Neural progenitor cell (in vitro differentiated cells): ENCODE results near the gene C2orf49. TPM values are rescaled to one million over a fixed set of nuclear protein-coding genes. Genes with fewer than 3 reads are reported as not detected.

Source experiments
- DNase-seq: peaks from one replicate; pipeline ENCODE4 v3.0.0-alpha.2; 2016; ENCODE audit warnings: low spot score
- H2AFZ ChIP-seq: fragments of 200-600 bp; sonication (generic); replicated peaks from 2 replicates; pipeline ENCODE4 v1.6.1; 2016; ENCODE audit warnings: antibody characterized with exemption
- H3F3A ChIP-seq: fragments of 200-600 bp; sonication (generic); 2 replicates; pipeline ENCODE4 v1.6.1; 2016; ENCODE audit warnings: antibody characterized with exemption, low read depth
- H3K27ac ChIP-seq: fragments of 200-600 bp; sonication (generic); 2 replicates; pipeline ENCODE4 v1.5.1; 2016; ENCODE audit warnings: mild to moderate bottlenecking
- H3K27me3 ChIP-seq: fragments of 200-600 bp; sonication (generic); 2 replicates; pipeline ENCODE4 v1.6.1; 2016; ENCODE audit warnings: mild to moderate bottlenecking, moderate library complexity
- H3K36me3 ChIP-seq: fragments of 200-600 bp; sonication (generic); 2 replicates; pipeline ENCODE4 v1.5.1; 2016
- H3K4me1 ChIP-seq: fragments of 200-600 bp; sonication (generic); 2 replicates; pipeline ENCODE4 v1.6.1; 2016; ENCODE audit warnings: mixed run types
- H3K4me2 ChIP-seq: fragments of 200-600 bp; sonication (generic); 2 replicates; pipeline ENCODE4 v1.6.1; 2016
- H3K4me3 ChIP-seq: fragments of 200-600 bp; sonication (generic); 2 replicates; pipeline ENCODE4 v1.5.1; 2016
- H3K79me2 ChIP-seq: fragments of 200-600 bp; sonication (generic); 2 replicates; pipeline ENCODE4 v1.6.1; 2016; ENCODE audit warnings: low read depth
- H3K9ac ChIP-seq: fragments of 200-600 bp; sonication (generic); 2 replicates; pipeline ENCODE4 v1.6.1; 2016
- H3K9me3 ChIP-seq: fragments of 200-600 bp; sonication (generic); 2 replicates; pipeline ENCODE4 v1.5.1; 2016; ENCODE audit warnings: low read depth
- H4K20me1 ChIP-seq: fragments of 200-600 bp; sonication (generic); 2 replicates; pipeline ENCODE4 v1.6.1; 2016; ENCODE audit warnings: low read depth
- H3K27ac Mint-ChIP-seq: 3 replicates; pipeline ENCODE4 v1.8.0; 2021; ENCODE audit warnings: mixed read lengths
- H3K27me3 Mint-ChIP-seq: 2 replicates; pipeline ENCODE4 v1.8.0; 2022; ENCODE audit warnings: low read depth, mild to moderate bottlenecking, inconsistent platforms, moderate library complexity, mixed read lengths; ENCODE audit not compliant: insufficient read depth
- H3K36me3 Mint-ChIP-seq: 3 replicates; pipeline ENCODE4 v1.8.0; 2021; ENCODE audit warnings: mixed read lengths
- H3K4me1 Mint-ChIP-seq: 3 replicates; pipeline ENCODE4 v1.8.0; 2021; ENCODE audit warnings: mixed read lengths
- H3K4me3 Mint-ChIP-seq: 3 replicates; pipeline ENCODE4 v1.8.0; 2021; ENCODE audit warnings: mild to moderate bottlenecking, moderate library complexity, mixed read lengths
- H3K9me3 Mint-ChIP-seq: 3 replicates; pipeline ENCODE4 v1.8.0; 2020; ENCODE audit warnings: mixed read lengths
- CTCF ChIP-seq: fragments of 200-600 bp; sonication (generic); IDR thresholded peaks from 2 replicates; pipeline ENCODE4 v1.5.1; 2017; ENCODE audit warnings: antibody characterized with exemption, mild to moderate bottlenecking
- EZH2 ChIP-seq: fragments of 200-600 bp; sonication (generic); IDR thresholded peaks from 2 replicates; pipeline ENCODE4 v1.6.1; 2017; ENCODE audit warnings: antibody characterized with exemption, mild to moderate bottlenecking, moderate library complexity
- EZH2phosphoT487 ChIP-seq: fragments of 200-600 bp; sonication (generic); IDR thresholded peaks from 2 replicates; pipeline ENCODE4 v1.6.1; 2017; ENCODE audit warnings: antibody characterized with exemption
- total RNA-seq: library from RNA; depleted of rRNA; stranded (reverse); fragments of >200 nt; gene quantifications from 2 replicates; pipeline ENCODE4 v1.2.3, GENCODE V29; 2015; ENCODE audit warnings: low replicate concordance

C2orf49 gene
- 29.7 and 42.9 TPM in 2 replicates for total RNA-seq

DNA sequence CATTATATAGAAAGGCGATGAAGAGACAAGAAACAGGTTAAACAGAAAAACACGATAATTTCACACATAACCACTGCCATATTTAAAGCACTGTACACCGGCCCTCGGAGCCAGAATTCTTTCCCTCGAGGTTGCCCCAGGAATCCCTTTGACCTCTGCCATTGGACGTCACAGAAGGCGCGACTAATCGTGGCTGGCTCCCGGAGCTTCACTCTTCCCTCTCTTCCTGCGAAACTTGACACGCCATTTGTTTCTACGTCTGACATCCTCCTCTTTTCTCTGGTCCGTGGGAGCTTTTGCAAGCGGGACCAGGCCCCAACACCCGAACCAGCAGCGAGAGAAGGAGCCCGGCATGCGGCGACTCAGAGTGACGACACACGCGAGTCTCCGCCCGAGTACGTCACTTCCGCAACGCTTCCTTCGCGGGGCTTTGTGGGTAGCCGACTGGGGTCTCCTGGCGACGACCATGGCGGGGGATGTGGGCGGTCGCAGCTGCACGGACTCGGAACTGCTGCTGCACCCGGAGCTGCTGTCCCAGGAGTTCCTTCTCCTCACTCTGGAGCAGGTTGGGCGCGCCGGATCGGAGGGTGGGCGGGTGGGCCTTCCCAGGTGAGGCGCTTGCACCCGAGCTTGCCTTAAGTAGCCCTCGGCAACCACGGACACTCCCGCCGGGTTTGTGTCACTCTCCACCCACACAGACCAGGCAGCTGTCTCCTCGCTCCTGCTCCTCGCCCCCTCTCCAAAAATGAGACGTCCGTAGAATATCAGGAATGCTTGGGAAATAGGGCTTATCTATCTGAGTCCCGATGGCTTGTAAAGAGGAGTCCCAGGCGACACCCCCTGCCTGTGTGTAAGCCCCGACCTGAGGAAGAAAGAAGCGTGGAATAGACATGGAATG is at the start of gene C2orf49:
Gene C2orf49 (plus strand): TSS at position 419 of the 898 bp plus-strand sequence. CDS start 48 bp downstream, at position 467.
- Mint-ChIP-seq H3K4me1 (peaks cover 17% of the 10 kb centered on the region), H3K36me3 (peaks cover 5% of the 10 kb centered on the region), H3K4me3 (peak within 1 kb of the TSS; percentile 100), H3K27me3 (no peaks in the 10 kb centered on the region), H3K27ac (peak within 1 kb of the TSS; percentile 100), H3K9me3 (no peaks in the 10 kb centered on the region)
- peak; percentile 96 for DNase-seq
- Histone ChIP-seq H2AFZ (peak within 1 kb of the TSS; percentile 98), H4K20me1 (peaks cover 11% of the 10 kb centered on the region), H3K79me2 (peaks cover 60% of the 10 kb centered on the region), H3F3A (peaks cover 3% of the 10 kb centered on the region), H3K27me3 (no peaks in the 10 kb centered on the region), H3K4me2 (peak within 1 kb of the TSS; percentile 93), H3K27ac (peak within 1 kb of the TSS; percentile 99), H3K9me3 (no peaks in the 10 kb centered on the region), H3K4me3 (peak within 1 kb of the TSS; percentile 84), H3K9ac (peak within 1 kb of the TSS; percentile 97), H3K4me1 (peaks cover 14% of the 10 kb centered on the region), H3K36me3 (peaks cover 7% of the 10 kb centered on the region)
- TF ChIP-seq CTCF (no peak), EZH2phosphoT487 (no peak), EZH2 (no peak)

- Histone ChIP-seq H3K4me3 (no peak overlapping the region), H3K79me2 (no peaks in the 10 kb centered on the region), H3K4me2 (no peak overlapping the region), H3K27ac (no peak overlapping the region), H3F3A (no peaks in the 10 kb centered on the region), H3K36me3 (no peaks in the 10 kb centered on the region), H3K9ac (no peak overlapping the region), H3K27me3 (no peaks in the 10 kb centered on the region), H4K20me1 (no peaks in the 10 kb centered on the region), H3K4me1 (no peaks in the 10 kb centered on the region), H2AFZ (no peak overlapping the region), H3K9me3 (no peaks in the 10 kb centered on the region)
- H3K4me3 Mint-ChIP-seq: no peak overlapping the region
- peaks cover 15% of the 10 kb centered on the region for H3K36me3 Mint-ChIP-seq
- TF ChIP-seq EZH2phosphoT487: no peak
- TF ChIP-seq CTCF: peak; percentile 74
- no peaks in the 10 kb centered on the region for H3K4me1 Mint-ChIP-seq
- no peaks in the 10 kb centered on the region for H3K9me3 Mint-ChIP-seq
- no peaks in the 10 kb centered on the region for H3K27me3 Mint-ChIP-seq
- no peak overlapping the region for H3K27ac Mint-ChIP-seq
- peak; percentile 56 for DNase-seq
Measured at GRCh38 chr2:105287692-105288091, 49.6 kb upstream of the C2orf49 start.

- no peaks in the 10 kb centered on the region for H3K27me3 Mint-ChIP-seq
- no peak for TF ChIP-seq EZH2
- no peak for TF ChIP-seq EZH2phosphoT487
- TF ChIP-seq CTCF: no peak
Measured at GRCh38 chr2:105288133-105288532, 49.2 kb upstream of the C2orf49 start.

More at GRCh38 chr2:105288133-105288532, 49.2 kb upstream of the C2orf49 start:
- Mint-ChIP-seq H3K9me3 (no peaks in the 10 kb centered on the region), H3K27ac (no peak overlapping the region), H3K4me1 (no peaks in the 10 kb centered on the region), H3K4me3 (no peak overlapping the region), H3K36me3 (peaks cover 15% of the 10 kb centered on the region)
- H3K27me3 ChIP-seq: no peaks in the 10 kb centered on the region
- no peak overlapping the region for H2AFZ ChIP-seq
- no peak overlapping the region for H3K9ac ChIP-seq
- no peaks in the 10 kb centered on the region for H3K4me1 ChIP-seq
- no peak overlapping the region for H3K4me3 ChIP-seq
- no peak overlapping the region for H3K27ac ChIP-seq
- no peak overlapping the region for H3K4me2 ChIP-seq
- no peaks in the 10 kb centered on the region for H3F3A ChIP-seq
- no peak for DNase-seq
- no peaks in the 10 kb centered on the region for H3K36me3 ChIP-seq
- no peaks in the 10 kb centered on the region for H4K20me1 ChIP-seq
- no peaks in the 10 kb centered on the region for H3K79me2 ChIP-seq
- H3K9me3 ChIP-seq: no peaks in the 10 kb centered on the region
